GM21825 (cell line): ENCODE data around the gene ATG2B.
"Not testable (repeated sequence)": the region's sequence is repeated elsewhere in the genome, so short reads cannot be mapped to it uniquely, and the experiment has no call there.

ENCODE experiments used
- ATAC-seq: cut with Tn5 transposase; IDR thresholded peaks from one replicate; pipeline ENCODE4 v1.9.1; 2021; ENCODE audit warnings: mild to moderate bottlenecking, moderate library complexity; ENCODE audit not compliant: unreplicated experiment

The ATG2B gene

GRCh38 chr14:96254687-96255086 lies 108.5 kb downstream of the ATG2B start:
- ATAC-seq: no peak

- ATAC-seq: no peak
Observed at GRCh38 chr14:96252999-96253539, 110.1 kb downstream of the ATG2B start.

GRCh38 chr14:96252323-96252998 lies 110.7 kb downstream of the ATG2B start:
- no peak for ATAC-seq

- ATAC-seq: no peak
Observed at GRCh38 chr14:96251656-96252155, 111.4 kb downstream of the ATG2B start.

GRCh38 chr14:96250485-96250884 lies 112.7 kb downstream of the ATG2B start:
- no peak for ATAC-seq

GRCh38 chr14:96249029-96249428 lies 114.1 kb downstream of the ATG2B start:
- no peak for ATAC-seq

GRCh38 chr14:96247031-96247430 lies 116.1 kb downstream of the ATG2B start:
- ATAC-seq: no peak

GRCh38 chr14:96246539-96246847 lies 116.6 kb downstream of the ATG2B start:
- ATAC-seq: no peak

GRCh38 chr14:96245710-96246538 lies 117.2 kb downstream of the ATG2B start:
- no peak for ATAC-seq

GRCh38 chr14:96245074-96245473 lies 118.1 kb downstream of the ATG2B start:
- not testable (repeated sequence) for ATAC-seq

GRCh38 chr14:96243785-96244184 lies 119.4 kb downstream of the ATG2B start:
- no peak for ATAC-seq

GRCh38 chr14:96242126-96242525 lies 121.0 kb downstream of the ATG2B start:
- no peak for ATAC-seq

- ATAC-seq: no peak
Observed at GRCh38 chr14:96240641-96241040, 122.5 kb downstream of the ATG2B start.

GRCh38 chr14:96239711-96240141 lies 123.4 kb downstream of the ATG2B start:
- ATAC-seq: no peak

- ATAC-seq: no peak
Observed at GRCh38 chr14:96238676-96239265, 124.4 kb downstream of the ATG2B start.

- no peak for ATAC-seq
Observed at GRCh38 chr14:96237641-96238040, 125.5 kb downstream of the ATG2B start.

- no peak for ATAC-seq
Observed at GRCh38 chr14:96235426-96235825, 127.7 kb downstream of the ATG2B start.

GRCh38 chr14:96233661-96234060 lies 129.5 kb downstream of the ATG2B start:
- no peak for ATAC-seq

- no peak for ATAC-seq
Observed at GRCh38 chr14:96232506-96232905, 130.6 kb downstream of the ATG2B start.

- ATAC-seq: no peak
Observed at GRCh38 chr14:96231526-96232130, 131.5 kb downstream of the ATG2B start.

- no peak for ATAC-seq
Observed at GRCh38 chr14:96231056-96231455, 132.1 kb downstream of the ATG2B start.
